HG02981 (cell line): ENCODE results near the gene CETP.

ENCODE experiments used
- ATAC-seq: cut with Tn5 transposase; IDR thresholded peaks from one replicate; pipeline ENCODE4 v1.9.1; 2021; ENCODE audit warnings: mild to moderate bottlenecking, moderate library complexity; ENCODE audit not compliant: unreplicated experiment

The CETP gene

GRCh38 chr16:57016831-57017230 is 55.1 kb downstream of the CETP start:
- no peak for ATAC-seq

DNA sequence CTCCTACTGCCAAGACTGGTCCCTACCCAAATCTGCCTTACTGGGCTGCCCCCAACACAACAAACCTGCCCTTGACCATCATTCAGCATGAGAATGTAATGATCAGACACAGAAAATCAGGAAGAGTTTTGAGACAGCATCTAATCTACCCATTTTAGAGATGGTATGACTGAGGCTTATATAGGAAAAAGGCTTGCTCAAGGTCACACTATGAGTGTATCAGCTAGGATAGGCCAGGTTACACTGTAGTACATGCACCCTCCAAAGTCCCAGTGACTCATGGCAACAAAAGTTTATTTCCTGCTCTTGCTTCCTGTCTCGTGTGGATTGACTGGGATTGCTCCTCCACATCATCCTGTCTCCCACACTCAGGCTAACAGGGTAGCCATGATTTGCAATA is 55.5 kb downstream of the CETP start:
- ATAC-seq = no peak

DNA sequence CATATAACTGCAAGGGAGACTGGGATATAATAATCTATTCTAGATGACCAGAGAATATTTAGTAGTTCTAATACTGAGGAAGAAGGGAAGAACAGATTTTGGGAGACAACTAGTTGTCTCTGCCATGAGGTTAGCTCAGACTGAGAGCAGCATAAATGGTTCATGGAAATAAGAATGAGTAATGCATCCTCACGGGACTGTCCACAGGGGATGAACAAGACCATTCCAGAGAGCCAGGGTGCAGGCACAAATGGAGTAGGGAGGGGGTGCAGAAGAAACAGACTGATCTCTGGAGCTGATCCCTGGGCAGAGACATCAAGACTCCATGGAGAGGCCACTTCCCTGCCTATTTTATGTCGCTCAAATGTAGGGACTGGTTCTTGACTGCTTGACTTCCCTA is 58.0 kb downstream of the CETP start:
- ATAC-seq = no peak

- ATAC-seq = no peak
Measured at GRCh38 chr16:57020651-57021050, 58.9 kb downstream of the CETP start.

DNA sequence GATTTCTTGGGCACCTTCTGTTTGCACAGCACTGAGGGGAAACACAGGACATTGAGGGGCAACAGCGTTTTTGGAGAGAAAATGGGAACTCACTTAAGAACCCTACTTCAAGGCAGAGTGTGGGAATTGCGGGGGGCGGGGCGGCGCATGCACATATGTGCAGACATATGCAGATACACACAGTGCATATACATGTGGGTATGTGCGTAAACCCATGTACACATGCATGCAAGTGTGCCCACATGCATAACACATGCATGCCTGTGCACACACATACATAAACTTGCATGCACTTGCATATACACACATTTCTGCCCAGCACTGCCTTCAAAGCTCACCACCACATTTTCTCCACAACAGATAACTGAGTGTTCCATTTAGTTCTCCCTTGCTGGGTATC is 60.0 kb downstream of the CETP start:
- ATAC-seq = no peak

GRCh38 chr16:57022445-57022844 is 60.7 kb downstream of the CETP start:
- no peak for ATAC-seq

DNA sequence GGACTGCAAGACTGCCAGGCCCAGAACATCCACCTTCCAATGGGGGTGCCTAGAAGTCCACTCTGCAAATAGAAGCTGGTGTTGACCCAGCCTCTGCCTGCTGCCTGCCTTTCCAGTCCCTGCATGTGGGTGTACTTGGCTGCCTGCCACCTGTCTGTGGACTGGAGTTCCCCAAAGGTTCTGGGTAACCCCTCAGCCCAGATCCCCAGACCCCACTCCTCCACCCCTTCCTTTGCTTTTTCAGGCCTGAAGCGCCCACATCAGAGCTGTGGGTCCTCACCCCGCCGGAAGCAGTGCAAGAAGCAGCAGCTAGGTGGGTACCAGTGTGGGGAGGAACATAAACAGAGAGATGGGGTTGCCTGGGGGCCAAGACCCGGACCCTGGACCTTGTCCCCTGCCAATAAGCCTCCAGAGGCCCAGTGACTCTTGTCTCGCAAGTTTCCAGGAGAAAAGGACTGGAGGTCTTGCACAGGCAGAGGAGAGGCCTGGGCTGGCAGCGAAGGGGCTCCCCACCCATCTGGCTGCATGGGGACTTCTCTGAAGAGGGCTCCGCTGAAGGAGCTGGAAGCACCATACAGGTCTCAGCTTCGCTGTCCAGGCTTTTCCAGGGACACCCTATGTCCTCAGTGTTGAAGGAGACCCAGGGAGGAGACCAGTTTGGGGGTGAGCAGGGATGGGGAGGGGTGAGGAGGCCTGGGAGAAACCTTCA is 61.9 kb downstream of the CETP start:
- no peak for ATAC-seq

GRCh38 chr16:57024894-57025680 is 63.3 kb downstream of the CETP start:
- ATAC-seq = no peak

DNA sequence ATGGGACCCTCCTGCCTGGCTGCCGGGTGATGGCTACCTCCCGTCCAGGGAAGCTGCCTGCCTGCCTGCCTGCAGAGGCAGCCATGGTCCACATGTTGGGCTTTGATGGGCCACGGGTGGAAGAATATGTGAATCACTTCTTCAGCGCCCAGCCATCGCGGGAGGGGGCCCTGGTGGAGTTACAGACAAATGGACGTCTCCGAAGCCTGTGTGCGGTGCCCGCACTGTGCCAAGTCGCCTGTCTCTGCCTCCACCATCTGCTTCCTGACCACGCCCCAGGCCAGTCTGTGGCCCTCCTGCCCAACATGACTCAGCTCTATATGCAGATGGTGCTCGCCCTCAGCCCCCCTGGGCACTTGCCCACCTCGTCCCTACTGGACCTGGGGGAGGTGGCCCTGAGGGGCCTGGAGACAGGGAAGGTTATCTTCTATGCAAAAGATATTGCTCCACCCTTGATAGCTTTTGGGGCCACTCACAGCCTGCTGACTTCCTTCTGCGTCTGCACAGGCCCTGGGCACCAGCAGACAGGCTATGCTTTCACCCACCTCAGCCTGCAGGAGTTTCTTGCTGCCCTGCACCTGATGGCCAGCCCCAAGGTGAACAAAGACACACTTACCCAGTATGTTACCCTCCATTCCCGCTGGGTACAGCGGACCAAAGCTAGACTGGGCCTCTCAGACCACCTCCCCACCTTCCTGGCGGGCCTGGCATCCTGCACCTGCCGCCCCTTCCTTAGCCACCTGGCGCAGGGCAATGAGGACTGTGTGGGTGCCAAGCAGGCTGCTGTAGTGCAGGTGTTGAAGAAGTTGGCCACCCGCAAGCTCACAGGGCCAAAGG is 64.4 kb downstream of the CETP start:
- no peak for ATAC-seq

- ATAC-seq = no peak
Measured at GRCh38 chr16:57026778-57027062, 65.0 kb downstream of the CETP start.

DNA sequence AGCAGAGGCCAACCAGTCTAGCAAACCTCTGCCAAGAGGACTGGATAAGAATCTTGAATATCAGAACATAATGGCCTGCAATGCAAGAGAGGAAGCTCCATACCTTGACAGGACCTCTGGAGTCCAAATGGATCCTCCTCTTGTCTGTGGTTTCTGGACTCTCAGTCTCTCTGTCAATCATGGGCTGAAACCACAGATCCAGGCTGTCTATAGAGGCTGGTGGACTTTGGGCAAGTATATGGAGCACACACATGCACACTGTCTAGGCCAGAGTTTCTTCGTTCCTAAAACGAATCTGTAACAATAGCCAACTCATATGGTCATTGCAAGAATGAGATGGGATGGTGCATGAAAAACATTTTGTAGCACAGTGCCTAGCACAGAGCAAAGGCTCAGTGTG is 65.3 kb downstream of the CETP start:
- ATAC-seq = no peak

- no peak for ATAC-seq
Measured at GRCh38 chr16:57028086-57028485, 66.3 kb downstream of the CETP start.

DNA sequence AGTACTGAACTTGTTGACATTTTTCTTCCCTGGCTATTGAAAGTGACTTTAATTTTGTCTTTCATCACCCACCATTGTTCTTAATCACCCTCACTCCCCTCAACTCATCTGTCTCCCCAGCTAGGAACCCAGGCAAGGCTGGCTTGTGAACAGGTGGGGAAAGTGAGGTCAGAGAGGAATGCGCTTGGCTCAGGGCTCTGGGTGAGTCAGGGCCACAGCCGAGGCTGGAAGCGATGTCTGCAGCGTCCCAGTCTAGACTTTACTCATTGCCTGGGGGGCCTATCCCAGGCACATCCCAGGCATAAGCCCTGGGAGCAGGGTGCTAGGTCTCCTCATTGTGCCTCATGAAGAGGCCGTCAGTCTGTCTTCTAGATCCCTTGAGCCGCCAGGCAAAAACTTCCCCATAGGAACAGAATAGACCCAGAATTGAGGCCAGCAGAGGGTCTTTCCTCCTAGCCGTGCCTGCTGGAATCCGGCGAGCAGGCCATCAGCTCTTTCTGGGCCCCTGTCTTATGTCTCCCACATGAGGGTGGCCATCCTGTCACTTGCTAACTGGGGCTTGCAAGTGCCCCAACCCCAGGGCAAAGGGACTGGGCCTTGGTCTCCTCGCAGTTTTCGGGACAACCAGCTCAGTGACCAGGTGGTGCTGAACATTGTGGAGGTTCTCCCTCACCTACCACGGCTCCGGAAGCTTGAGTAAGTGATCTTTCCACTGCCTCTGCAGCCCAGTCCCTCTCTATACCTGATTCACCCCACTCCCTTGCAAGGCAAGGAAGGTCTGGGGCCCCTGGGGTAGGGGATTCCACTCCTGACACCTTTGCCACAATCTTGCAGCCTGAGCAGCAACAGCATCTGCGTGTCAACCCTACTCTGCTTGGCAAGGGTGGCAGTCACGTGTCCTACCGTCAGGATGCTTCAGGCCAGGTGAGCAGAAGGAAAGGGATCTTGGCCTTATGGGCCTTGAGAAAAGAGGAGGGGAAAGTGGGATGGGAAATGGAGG is 67.7 kb downstream of the CETP start:
- ATAC-seq = no peak

- ATAC-seq = no peak
Measured at GRCh38 chr16:57030346-57030902, 68.7 kb downstream of the CETP start.

DNA sequence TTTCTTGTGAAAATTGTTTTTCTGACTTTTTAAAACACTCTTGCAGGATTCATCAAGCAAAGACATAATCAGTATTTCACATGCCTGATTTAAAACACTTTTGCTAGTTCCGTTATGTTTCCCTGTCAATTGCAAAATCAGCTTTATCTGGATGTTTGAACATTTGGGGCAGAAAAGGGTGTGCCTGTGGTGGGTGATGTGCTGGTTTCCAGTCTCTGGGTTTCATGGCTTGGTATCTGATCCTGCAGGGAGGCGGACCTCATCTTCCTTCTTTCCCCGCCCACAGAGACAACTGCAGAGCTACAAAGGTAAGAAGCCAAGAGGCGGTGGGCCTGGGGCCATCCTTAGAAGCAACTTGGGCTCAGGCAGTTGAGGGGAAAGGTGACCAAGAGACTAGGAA is 69.4 kb downstream of the CETP start:
- no peak for ATAC-seq

DNA sequence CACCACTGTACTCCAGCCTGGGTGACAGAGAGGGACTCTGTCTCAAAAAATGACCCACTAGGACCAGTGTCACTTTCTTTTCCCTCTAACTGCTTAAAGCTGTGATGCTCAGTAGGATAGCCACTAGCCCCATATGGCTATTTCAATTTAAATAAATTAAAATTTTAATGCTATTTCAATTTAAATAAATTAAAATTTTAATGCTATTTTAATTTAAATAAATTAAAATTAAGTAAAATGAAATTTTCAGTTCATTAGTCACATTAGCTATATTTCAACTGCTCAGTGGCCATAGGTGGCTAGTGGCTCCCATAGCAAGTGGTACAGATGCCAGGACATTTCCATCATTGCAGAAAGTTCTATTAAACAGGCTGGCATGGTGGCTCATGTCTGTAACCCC is 70.6 kb downstream of the CETP start:
- ATAC-seq = no peak

DNA sequence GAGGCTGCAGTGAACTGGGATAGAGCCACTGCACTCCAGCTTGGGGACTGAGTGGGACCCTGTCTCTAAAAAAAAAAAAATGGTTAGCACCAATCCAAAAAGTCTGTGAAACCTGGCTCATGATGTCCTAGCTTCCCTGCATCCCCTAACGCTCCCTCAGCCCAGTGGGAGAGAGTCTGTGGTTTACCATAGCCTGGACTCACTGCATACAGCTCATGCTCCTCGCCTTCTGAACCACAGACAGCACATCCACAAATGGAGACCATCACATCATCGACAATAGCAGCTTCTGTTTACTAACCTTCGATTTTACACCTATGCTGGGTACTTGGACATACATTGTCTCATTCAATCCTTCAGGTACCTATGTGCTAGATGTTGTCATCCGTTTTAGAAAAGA is 71.2 kb downstream of the CETP start:
- ATAC-seq = no peak
